Epithelial cell of umbilical artery (primary cell): ENCODE results near the gene PUS1. TPM values are rescaled to one million over a fixed set of nuclear protein-coding genes. Genes with fewer than 3 reads are reported as not detected.

Experiments used
- total RNA-seq: library from RNA; depleted of rRNA; stranded (reverse); fragments of >200 nt; gene quantifications from 2 replicates; pipeline ENCODE4 v1.2.3, GENCODE V29; 2014

The PUS1 gene
- 14.9 and 16.3 TPM in 2 replicates for total RNA-seq

GRCh38 chr12:131928711-131929580 is at the start of gene PUS1:
Gene PUS1, plus strand, starts transcription at chr12:131929276. Its CDS starts 447 bp downstream, at chr12:131929723.

GRCh38 chr12:131894313-131894860 is 34.7 kb upstream of the PUS1 start, which contains the start of gene ULK1:
Gene ULK1, plus strand, starts transcription at chr12:131894622. Its CDS starts 380 bp downstream, at chr12:131895002.

GRCh38 chr12:131949431-131950181 is 20.5 kb downstream of the PUS1 start, which contains the start of gene EP400:
Gene EP400, plus strand, starts transcription at chr12:131949942. Its CDS starts 10,678 bp downstream, at chr12:131960620.

Other genes starting within 250 kb of the PUS1 start
- gene SFSWAP, start 218.2 kb upstream of the PUS1 start, total RNA-seq, result 13.6 and 22.5 TPM in 2 replicates
- 3.9 and 7.4 TPM in 2 replicates for gene MMP17, start 100.9 kb upstream of the PUS1 start, total RNA-seq
- 6.2 and 6.5 TPM in 2 replicates for gene ULK1, start 34.7 kb upstream of the PUS1 start, total RNA-seq
- 6.5 and 8.4 TPM in 2 replicates for gene EP400, start 20.7 kb downstream of the PUS1 start, total RNA-seq
- gene DDX51, start 215.0 kb downstream of the PUS1 start, total RNA-seq, result 7.8 and 10.6 TPM in 2 replicates
- gene NOC4L, start 215.2 kb downstream of the PUS1 start, total RNA-seq, result 16.1 and 24.0 TPM in 2 replicates